ENCODE measurements around the gene MATCAP1.
A peak's percentile ranks its signal among the peaks of the same experiment; 100 is the strongest.

Gene MATCAP1

DNA sequence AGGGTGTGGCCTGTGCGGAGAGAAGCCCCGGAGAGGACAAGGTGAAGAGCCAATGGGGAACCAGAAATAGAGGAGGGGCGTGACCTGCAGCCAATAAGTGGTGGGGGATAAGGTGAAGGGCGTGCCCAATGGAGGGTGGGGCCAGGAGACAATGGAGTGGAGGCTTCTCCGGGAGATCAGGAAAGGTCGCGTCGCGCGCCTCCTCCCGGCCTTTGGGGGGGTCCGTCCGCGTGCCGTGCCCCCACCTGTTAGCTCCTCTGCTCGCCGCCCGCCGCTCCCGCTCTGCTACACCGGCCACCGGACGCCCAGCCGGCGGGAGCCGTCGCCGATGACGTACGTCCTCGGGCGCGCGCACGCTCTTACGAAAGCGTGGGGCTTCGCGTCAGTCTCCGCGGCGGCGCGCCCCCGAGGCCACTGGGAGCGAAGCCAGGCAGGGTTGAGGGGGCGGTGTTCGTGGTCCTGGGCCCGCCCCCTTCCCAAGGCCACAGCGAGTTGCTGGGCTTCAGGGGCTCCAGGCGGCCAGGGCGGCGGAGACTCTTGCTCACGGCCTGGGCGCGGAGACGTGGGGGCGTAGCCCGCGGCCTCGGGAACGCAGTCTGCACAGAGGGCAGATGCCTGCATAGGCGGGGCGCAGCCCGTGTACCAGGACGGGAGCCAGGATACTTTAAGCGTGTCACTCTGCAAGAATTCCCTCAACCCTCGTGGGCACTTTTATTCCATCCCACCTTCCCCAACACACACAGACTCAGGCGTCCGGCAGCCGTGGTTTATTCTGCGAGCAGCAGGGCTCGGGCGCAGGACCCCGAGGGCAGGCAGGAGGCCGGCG is at the start of gene MATCAP1:
TSS of gene MATCAP1 (minus strand) at position 337 of the 826 bp plus-strand sequence. CDS start 3,353 bp downstream, outside the sequence.
- Histone ChIP-seq H2AFZ (ENCODE audit: low read depth) (peak within 1 kb of the TSS; percentile 55), H3K79me2 (ENCODE audit: insufficient read depth, low read depth) (no peaks in the 10 kb centered on the region), H3K4me1 (ENCODE audit: low read depth, poor library complexity, severe bottlenecking) (peaks cover 9% of the 10 kb centered on the region), H3K4me2 (peak within 1 kb of the TSS; percentile 97), H3K36me3 (ENCODE audit: insufficient read depth) (no peaks in the 10 kb centered on the region), H3K9ac (peak within 1 kb of the TSS; percentile 61; the same call in 1 of the 2 replicates), H3K27ac (peak within 1 kb of the TSS; percentile 40; the same call in 1 of the 2 replicates), H3K4me3 (IDR thresholded peaks at IDR 0.05; ENCODE audit: insufficient read depth, low read depth, low read length) (no peak within 1 kb of the TSS), H4K20me1 (ENCODE audit: insufficient read depth) (no peaks in the 10 kb centered on the region), H3K27me3 (ENCODE audit: insufficient read depth, low read depth) (peaks cover 17% of the 10 kb centered on the region; the same call in 1 of the 2 replicates)
- TF ChIP-seq, protein P1, sequence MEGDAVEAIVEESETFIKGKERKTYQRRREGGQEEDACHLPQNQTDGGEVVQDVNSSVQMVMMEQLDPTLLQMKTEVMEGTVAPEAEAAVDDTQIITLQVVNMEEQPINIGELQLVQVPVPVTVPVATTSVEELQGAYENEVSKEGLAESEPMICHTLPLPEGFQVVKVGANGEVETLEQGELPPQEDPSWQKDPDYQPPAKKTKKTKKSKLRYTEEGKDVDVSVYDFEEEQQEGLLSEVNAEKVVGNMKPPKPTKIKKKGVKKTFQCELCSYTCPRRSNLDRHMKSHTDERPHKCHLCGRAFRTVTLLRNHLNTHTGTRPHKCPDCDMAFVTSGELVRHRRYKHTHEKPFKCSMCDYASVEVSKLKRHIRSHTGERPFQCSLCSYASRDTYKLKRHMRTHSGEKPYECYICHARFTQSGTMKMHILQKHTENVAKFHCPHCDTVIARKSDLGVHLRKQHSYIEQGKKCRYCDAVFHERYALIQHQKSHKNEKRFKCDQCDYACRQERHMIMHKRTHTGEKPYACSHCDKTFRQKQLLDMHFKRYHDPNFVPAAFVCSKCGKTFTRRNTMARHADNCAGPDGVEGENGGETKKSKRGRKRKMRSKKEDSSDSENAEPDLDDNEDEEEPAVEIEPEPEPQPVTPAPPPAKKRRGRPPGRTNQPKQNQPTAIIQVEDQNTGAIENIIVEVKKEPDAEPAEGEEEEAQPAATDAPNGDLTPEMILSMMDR (conservative IDR thresholded peaks at IDR 0.05; ENCODE audit: low read depth, low read length) = no peak

DNA sequence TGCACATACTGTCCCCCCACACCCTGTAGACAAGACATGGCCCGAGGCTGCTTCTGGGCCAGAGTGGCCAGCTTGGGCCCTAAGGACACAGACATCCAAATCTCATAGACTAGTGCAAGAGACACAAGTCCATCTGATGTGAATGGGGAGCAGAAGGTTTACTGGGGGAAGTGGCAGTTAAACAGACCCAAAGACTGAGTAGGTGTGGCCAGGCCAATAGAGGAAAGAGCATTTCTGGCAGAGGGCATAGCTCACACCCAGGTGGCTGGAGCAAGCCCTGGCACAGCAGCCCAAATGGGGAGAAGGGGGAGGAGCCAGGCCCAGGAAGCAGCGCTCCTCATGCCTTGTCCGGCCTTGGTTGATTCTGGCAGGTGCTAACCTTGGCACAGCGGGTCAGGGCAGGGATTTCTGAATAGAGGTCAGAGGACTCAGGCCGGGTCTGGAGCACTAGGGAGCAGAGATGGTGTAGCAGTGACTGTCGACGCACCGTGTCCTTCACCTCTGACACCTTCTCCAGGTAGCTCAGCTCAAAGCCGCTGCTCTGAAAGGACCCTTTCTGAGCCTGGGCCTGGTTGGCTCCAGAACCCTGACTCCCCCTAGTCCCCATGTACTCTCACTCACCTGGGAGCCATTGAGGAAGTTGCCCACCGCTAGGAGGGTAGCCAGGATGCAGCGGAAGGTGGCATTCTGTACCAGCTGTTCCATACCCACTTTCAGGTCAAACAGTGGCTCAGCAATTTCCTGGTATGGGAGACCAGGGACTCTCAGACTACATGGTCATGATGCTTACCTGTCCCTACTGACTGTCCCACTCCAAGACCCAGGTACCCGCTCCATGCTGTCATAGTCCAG is 47.3 kb upstream of the MATCAP1 start:
- Histone ChIP-seq H3K36me3 (ENCODE audit: insufficient read depth) (no peaks in the 10 kb centered on the region), H2AFZ (ENCODE audit: low read depth) (no peak overlapping the region), H3K4me2 (no peak overlapping the region), H3K27me3 (ENCODE audit: insufficient read depth, low read depth) (no peaks in the 10 kb centered on the region), H4K20me1 (ENCODE audit: insufficient read depth) (no peaks in the 10 kb centered on the region), H3K79me2 (ENCODE audit: insufficient read depth, low read depth) (peaks cover 21% of the 10 kb centered on the region), H3K4me1 (ENCODE audit: low read depth, poor library complexity, severe bottlenecking) (peaks cover 17% of the 10 kb centered on the region), H3K9ac (no peak overlapping the region), H3K27ac (no peak overlapping the region), H3K4me3 (IDR thresholded peaks at IDR 0.05; ENCODE audit: insufficient read depth, low read depth, low read length) (no peak overlapping the region)
- TF ChIP-seq, protein P1 (conservative IDR thresholded peaks at IDR 0.05; ENCODE audit: low read depth, low read length) = no peak

DNA sequence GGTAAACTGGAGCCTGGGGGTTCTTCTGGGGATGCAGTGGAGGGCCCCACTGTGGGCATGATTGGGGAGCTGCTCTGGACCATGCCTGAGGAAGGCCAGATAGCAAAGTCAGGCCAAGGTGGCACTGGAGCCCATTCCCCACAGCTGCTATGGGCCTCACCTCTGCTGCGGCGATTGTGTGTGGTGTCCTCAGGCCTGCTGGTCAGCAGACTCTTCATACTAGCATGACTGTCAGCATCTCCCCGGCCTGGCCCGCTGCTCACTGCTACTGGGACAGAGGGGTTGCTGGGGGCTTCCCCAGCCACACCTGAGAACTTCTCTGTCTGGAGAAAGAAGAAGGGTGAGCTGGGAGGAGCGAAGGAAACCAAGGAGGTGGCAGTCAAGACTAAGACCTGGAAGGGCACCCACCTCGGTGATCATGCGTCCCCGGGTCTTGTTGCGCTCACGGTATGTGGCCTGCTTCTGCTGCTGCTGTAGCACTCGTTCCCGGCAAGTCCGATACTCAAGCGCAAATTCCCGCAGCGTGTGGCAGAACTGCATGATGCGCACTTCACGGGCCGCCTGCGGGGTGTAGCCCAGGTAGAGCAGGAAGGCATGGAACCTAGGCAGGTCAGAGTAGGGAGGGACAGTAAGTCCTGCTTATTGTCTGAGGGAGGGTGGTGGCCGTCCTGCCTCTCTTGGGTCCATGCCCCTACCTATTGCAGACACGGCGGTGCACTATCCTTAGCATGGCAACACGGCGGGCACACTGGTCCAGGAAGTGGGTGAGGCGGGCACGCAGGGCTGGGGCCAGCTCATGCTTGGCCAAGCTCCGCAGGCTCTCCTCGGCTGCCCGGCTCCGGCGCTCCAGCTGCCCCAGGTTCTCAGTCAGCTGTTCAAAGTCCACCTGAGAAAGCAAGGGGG is 46.4 kb upstream of the MATCAP1 start:
- H4K20me1 ChIP-seq (ENCODE audit: insufficient read depth) = no peaks in the 10 kb centered on the region
- H3K4me1 ChIP-seq (ENCODE audit: low read depth, poor library complexity, severe bottlenecking) = peaks cover 16% of the 10 kb centered on the region
- H3K27ac ChIP-seq = no peak overlapping the region
- H3K4me2 ChIP-seq = no peak overlapping the region
- H3K9ac ChIP-seq = no peak overlapping the region
- peaks cover 16% of the 10 kb centered on the region for H3K79me2 ChIP-seq (ENCODE audit: insufficient read depth, low read depth)
- TF ChIP-seq, protein P1 (conservative IDR thresholded peaks at IDR 0.05; ENCODE audit: low read depth, low read length) = no peak
- no peaks in the 10 kb centered on the region for H3K27me3 ChIP-seq (ENCODE audit: insufficient read depth, low read depth)
- H3K36me3 ChIP-seq (ENCODE audit: insufficient read depth) = no peaks in the 10 kb centered on the region
- no peak overlapping the region for H2AFZ ChIP-seq (ENCODE audit: low read depth)
- H3K4me3 ChIP-seq (IDR thresholded peaks at IDR 0.05; ENCODE audit: insufficient read depth, low read depth, low read length) = no peak overlapping the region

DNA sequence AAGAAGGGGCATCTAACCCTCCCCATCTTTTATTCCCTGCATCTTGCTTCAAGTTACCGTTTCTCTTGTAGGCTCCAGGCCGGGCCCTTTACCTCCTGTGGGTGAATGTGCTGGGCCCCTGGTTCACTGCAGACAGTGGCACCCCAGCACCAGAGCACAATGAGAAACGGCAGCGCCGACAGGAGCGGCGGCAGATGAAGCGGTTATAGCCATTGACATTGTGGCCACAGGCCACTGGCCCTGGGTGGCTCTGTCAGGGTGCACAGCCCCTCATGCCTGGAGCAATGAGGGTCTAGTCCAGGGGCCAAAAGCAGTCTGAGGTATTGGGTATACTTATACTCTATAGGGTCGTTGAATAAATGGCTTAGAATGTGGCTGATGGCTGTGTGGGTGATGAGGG is 45.1 kb upstream of the MATCAP1 start:
- H3K4me2 ChIP-seq = no peak overlapping the region
- H4K20me1 ChIP-seq (ENCODE audit: insufficient read depth) = no peaks in the 10 kb centered on the region
- no peaks in the 10 kb centered on the region for H3K36me3 ChIP-seq (ENCODE audit: insufficient read depth)
- H3K79me2 ChIP-seq (ENCODE audit: insufficient read depth, low read depth) = peaks cover 16% of the 10 kb centered on the region
- TF ChIP-seq, protein P1 (conservative IDR thresholded peaks at IDR 0.05; ENCODE audit: low read depth, low read length) = no peak
- no peak overlapping the region for H3K27ac ChIP-seq
- H3K4me1 ChIP-seq (ENCODE audit: low read depth, poor library complexity, severe bottlenecking) = peaks cover 10% of the 10 kb centered on the region
- no peak overlapping the region for H2AFZ ChIP-seq (ENCODE audit: low read depth)
- no peak overlapping the region for H3K9ac ChIP-seq
- H3K27me3 ChIP-seq (ENCODE audit: insufficient read depth, low read depth) = no peaks in the 10 kb centered on the region
- H3K4me3 ChIP-seq (IDR thresholded peaks at IDR 0.05; ENCODE audit: insufficient read depth, low read depth, low read length) = no peak overlapping the region

Data from KMS-11 (cell line).